Measurements from ENCODE around the gene HDGF.

Gene HDGF

DNA sequence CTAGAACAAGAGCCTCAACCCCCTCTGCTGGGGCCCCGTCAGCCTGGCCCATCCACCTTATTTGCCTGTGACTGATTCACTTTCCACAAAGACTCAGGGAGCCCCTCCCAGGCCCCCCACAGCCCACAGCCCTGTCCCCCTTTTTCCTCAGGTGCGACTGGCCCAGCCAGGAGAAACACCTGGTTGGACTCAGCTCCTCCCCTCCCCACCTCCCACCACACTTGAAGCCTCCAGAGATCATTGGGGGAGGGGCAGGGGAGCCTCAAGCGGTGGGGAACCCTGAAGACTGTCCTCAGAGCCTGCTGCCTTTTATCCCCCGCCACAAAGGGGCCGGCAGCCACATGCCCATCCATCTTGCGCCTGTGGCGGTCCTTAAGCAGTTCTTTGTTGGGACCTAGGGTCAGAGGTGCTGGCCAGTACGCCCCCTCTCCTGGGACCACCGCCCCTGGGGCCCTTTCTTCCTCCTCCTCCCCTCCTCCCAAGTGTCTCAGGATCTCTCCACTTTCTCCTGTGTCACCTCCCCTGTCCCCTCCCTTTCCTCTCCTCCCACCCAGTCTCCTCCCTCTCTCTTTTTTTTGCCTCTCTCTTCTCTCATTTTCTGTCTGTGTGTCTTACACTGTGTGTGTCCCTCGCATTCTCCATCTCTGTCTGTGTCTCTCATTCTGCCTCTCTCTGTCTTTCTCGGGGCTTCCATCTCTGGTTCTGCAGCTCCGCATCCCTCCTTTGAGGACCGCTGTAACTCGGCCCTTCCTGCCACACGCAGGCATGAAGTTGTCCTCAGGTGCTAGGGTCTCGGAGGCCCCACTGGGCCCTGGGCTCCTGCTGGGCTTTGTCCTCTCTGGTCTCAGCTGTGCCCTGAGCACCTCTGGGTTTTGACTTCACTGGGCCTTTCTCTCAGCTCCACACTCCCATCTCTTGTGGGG, 58.3 kb downstream of the HDGF start:
- DNase-seq, result no peak

DNA sequence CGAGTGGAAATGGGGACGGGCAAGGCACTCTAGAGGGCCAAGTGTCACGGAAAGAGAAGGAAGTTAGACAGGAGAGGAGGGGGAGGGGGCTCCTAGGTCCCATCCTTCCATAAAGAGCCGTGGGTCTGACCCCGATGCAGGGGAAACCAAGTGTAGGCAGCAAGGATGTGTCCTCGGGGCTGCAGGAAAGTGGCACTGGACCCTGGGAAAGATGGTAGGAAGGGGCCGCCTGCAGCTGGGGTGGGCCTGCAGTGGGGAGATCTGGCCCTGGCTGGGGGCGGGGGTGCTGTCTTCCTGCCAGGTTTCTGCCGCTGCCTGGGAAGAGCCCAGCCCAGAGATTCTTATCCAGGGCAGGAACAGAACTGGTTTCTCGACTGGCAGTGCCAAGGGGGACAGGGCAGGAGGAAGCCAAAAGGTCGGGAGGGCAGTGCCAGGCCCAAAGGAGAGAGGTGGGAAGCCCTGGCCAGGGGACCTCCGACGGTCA, 59.0 kb downstream of the HDGF start:
- DNase-seq, result no peak
